PC-3 (cell line): ENCODE measurements around the gene DHX40.

Experiments
- EZH2 ChIP-seq: fragments of 300-600 bp; sonication (generic); IDR thresholded peaks from one replicate; pipeline ENCODE4 v1.6.1; 2017; ENCODE audit warnings: antibody characterized with exemption, mild to moderate bottlenecking, low read length; ENCODE audit not compliant: unreplicated experiment
- EZH2phosphoT487 ChIP-seq: fragments of 300-600 bp; sonication (generic); IDR thresholded peaks from 2 replicates; pipeline ENCODE4 v1.6.1; 2018; ENCODE audit warnings: mild to moderate bottlenecking, antibody characterized with exemption, low read length, borderline replicate concordance
- TF ChIP-seq, protein P1 (sequence below): fragments of 300-600 bp; sonication (generic); conservative IDR thresholded peaks from 2 replicates; pipeline ENCODE4 v1.5.1; 2017; ENCODE audit warnings: antibody characterized with exemption, low read depth, mild to moderate bottlenecking, low read length

DNA sequence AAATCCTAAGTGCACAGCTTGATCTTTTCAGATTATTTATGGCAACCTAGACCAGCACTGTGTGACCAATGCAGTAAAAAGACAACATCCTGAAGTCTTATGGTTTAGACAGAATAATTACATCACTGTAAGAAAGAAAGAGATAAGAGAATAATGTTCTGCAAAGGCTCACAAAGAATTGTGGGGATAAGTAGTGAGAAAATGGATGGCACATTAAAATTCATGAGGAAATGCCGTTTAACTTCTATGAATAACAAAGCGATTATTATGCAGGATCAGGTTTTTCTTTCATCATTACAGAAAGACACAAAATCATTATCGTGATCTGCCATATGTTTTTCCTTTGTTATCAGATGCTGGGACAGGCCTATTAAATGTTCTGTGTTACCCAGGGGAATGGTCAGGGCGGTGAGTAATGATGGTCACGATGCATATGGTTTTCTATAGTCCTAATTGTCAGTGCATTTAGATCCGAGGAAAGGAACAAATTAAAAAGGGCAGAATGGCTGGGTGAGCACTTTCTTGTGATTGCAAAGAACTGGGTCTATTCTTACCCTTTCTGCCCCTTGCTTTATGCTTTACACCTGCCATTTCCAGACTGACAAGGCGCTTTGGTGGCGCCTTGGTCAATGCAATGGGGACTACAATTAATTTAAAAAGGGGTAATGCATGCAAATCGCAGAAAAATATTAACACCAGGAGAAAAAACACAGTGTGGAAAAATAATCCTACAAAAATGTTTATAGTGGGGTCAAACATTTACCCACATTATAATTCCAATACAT is 18.1 kb upstream of the DHX40 start:
- TF ChIP-seq, protein P1, sequence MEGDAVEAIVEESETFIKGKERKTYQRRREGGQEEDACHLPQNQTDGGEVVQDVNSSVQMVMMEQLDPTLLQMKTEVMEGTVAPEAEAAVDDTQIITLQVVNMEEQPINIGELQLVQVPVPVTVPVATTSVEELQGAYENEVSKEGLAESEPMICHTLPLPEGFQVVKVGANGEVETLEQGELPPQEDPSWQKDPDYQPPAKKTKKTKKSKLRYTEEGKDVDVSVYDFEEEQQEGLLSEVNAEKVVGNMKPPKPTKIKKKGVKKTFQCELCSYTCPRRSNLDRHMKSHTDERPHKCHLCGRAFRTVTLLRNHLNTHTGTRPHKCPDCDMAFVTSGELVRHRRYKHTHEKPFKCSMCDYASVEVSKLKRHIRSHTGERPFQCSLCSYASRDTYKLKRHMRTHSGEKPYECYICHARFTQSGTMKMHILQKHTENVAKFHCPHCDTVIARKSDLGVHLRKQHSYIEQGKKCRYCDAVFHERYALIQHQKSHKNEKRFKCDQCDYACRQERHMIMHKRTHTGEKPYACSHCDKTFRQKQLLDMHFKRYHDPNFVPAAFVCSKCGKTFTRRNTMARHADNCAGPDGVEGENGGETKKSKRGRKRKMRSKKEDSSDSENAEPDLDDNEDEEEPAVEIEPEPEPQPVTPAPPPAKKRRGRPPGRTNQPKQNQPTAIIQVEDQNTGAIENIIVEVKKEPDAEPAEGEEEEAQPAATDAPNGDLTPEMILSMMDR, result no peak
- no peak for TF ChIP-seq EZH2
- no peak for TF ChIP-seq EZH2phosphoT487
